Progenitor cell of endocrine pancreas (in vitro differentiated cells): ENCODE results near the gene SPTB. TPM values are rescaled to one million over a fixed set of nuclear protein-coding genes. Genes with fewer than 3 reads are reported as not detected.
A peak's percentile ranks its signal among the peaks of the same experiment; 100 is the strongest.

Experiments
- DNase-seq: peaks from one replicate; pipeline ENCODE4 v3.0.0; 2021; ENCODE audit warnings: low spot score; ENCODE audit not compliant: unreplicated experiment
- H3K27ac Mint-ChIP-seq: 2 replicates; pipeline ENCODE4 v1.8.0; 2021; ENCODE audit warnings: mild to moderate bottlenecking, moderate library complexity, mixed read lengths
- H3K27me3 Mint-ChIP-seq: 2 replicates; pipeline ENCODE4 v1.8.0; 2021; ENCODE audit warnings: mixed read lengths
- H3K36me3 Mint-ChIP-seq: 2 replicates; pipeline ENCODE4 v1.8.0; 2022; ENCODE audit warnings: mixed read lengths; ENCODE audit not compliant: insufficient read depth
- H3K4me1 Mint-ChIP-seq: 2 replicates; pipeline ENCODE4 v1.8.0; 2021; ENCODE audit warnings: low read depth, mixed read lengths
- H3K4me3 Mint-ChIP-seq: 2 replicates; pipeline ENCODE4 v1.8.0; 2021; ENCODE audit warnings: low read depth, mild to moderate bottlenecking, moderate library complexity, mixed read lengths
- H3K9me3 Mint-ChIP-seq: 2 replicates; pipeline ENCODE4 v1.8.0; 2021; ENCODE audit warnings: low read depth, mixed read lengths
- total RNA-seq: library from RNA; stranded (reverse); gene quantifications from 2 replicates; pipeline ENCODE4 v1.2.1, GENCODE V29; 2021
- TF ChIP-seq, protein P1 (sequence below): fragments of 200-600 bp; sonication (generic); IDR thresholded peaks from one replicate; pipeline ENCODE4 v1.5.0; 2021; ENCODE audit warnings: antibody characterized with exemption, mild to moderate bottlenecking; ENCODE audit not compliant: unreplicated experiment

SPTB gene
- total RNA-seq, 1 donor from 2014 or later: 1.7 TPM

DNA sequence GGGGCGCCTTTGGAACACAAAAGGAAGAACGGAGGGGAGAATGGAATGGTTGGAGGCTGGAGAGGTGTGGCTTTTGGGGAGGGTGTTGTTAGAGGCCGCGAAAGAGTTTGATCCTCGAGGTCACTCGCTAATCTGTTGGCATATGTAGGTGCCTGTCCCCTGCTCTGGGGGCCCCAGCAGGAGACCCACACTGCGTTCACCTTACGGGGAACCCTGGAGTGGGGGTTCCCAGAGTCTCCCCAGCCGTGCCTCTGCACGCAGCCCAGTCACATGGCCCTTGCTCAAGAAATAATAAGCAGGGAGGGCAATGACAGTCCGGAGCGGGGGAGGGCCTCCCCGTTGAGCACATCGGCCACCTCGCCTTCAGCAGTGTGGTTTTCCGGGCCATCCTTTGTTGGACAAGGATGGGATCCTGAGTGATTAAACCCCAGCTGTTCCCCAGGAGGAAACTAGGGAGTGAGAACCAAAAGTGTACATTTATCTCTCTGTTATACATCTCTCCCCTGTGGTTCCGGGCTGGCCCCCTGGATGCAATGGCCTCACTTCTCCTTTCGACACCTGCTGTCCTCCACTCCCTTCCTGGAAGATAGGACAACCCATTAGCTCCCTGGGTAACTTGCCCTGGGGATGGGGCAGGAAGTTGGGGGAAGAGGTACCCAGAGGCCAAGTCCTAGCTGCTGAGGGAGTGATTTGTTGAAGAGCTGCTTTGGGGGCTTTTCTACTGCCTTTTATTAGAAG is 174.2 kb downstream of the SPTB start:
- H3K27ac Mint-ChIP-seq: peak overlapping the region; percentile 93
- H3K4me3 Mint-ChIP-seq: peak overlapping the region; percentile 84
- TF ChIP-seq, protein P1, sequence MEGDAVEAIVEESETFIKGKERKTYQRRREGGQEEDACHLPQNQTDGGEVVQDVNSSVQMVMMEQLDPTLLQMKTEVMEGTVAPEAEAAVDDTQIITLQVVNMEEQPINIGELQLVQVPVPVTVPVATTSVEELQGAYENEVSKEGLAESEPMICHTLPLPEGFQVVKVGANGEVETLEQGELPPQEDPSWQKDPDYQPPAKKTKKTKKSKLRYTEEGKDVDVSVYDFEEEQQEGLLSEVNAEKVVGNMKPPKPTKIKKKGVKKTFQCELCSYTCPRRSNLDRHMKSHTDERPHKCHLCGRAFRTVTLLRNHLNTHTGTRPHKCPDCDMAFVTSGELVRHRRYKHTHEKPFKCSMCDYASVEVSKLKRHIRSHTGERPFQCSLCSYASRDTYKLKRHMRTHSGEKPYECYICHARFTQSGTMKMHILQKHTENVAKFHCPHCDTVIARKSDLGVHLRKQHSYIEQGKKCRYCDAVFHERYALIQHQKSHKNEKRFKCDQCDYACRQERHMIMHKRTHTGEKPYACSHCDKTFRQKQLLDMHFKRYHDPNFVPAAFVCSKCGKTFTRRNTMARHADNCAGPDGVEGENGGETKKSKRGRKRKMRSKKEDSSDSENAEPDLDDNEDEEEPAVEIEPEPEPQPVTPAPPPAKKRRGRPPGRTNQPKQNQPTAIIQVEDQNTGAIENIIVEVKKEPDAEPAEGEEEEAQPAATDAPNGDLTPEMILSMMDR: no peak
- no peak for DNase-seq
- no peaks in the 10 kb centered on the region for H3K36me3 Mint-ChIP-seq
- peaks cover 19% of the 10 kb centered on the region for H3K27me3 Mint-ChIP-seq
- H3K4me1 Mint-ChIP-seq: peaks cover 56% of the 10 kb centered on the region
- H3K9me3 Mint-ChIP-seq: no peaks in the 10 kb centered on the region

DNA sequence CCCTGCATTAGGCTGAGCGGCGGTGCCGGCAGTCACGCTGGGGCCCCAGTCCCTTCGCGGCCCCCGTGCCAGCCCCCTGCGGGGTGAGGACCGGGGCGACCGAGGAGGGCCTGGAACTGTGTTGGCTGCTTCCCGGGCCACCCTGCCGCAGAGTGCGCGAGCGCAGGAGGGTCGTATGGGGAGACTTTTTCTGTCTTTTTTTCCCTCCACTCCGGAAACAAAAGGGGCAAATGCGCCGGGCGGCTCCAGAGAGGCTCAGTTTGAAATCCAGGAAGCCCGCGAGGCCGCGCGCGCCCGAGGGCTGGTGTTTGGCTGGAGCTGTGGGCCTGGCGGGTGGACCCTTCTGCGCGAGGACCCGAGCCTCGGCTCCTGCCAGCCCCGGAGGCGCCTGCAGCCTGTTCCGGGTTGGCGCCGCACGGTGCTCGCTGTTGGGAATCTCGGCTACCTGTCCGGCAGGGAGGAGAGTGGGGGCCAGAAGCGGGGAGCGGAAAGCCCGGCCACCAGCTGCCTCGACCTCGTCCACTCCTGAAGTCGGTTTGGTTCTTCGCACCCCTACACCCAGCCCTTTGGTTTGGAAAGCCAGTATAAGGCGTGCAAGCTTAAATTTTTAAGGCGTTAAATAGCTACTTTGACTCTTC is 174.8 kb downstream of the SPTB start:
- peak; percentile 30 for DNase-seq
- no peaks in the 10 kb centered on the region for H3K9me3 Mint-ChIP-seq
- peaks cover 24% of the 10 kb centered on the region for H3K27me3 Mint-ChIP-seq
- TF ChIP-seq, protein P1: no peak
- H3K4me1 Mint-ChIP-seq: peaks cover 56% of the 10 kb centered on the region
- H3K27ac Mint-ChIP-seq: peak overlapping the region; percentile 93
- H3K4me3 Mint-ChIP-seq: peak overlapping the region; percentile 84
- no peaks in the 10 kb centered on the region for H3K36me3 Mint-ChIP-seq

DNA sequence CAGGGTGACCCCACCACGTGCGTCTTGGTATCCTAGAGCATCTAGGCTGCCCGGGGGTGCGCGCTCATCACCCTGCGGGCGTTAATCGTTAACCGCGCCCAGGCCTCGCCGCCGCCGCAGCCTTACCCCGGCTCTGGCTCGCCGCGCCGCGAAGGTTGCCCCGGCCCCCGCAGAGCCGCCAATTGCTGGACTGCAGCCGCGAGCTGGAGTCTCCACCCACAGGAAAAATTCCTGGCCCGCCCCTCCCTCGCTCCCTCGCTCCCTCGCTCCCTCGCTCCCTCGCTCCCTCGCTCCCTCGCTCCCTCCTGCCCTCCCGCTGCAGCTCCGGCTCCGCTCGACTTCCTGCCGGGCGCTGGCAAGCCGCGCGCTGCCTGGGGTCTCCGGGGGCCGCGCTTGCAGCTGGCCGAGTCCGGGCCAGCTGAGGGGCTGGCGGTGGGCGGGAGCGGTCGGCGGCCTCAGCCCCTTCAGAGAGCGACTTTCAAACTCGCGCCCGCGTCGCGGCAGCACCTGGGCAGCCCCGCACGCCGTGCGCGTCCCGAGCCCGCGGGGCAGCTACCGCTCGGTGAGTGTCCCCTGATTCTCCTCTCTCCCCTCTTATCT is 175.5 kb downstream of the SPTB start, which contains the start of gene PLEKHG3:
TSS of gene PLEKHG3 (plus strand) at position 282 of the 600 bp plus-strand sequence. CDS start 23,208 bp downstream, outside the sequence.
- H3K36me3 Mint-ChIP-seq: no peaks in the 10 kb centered on the region
- peaks cover 24% of the 10 kb centered on the region for H3K27me3 Mint-ChIP-seq
- peak within 1 kb of the TSS; percentile 96 for H3K27ac Mint-ChIP-seq
- peak within 1 kb of the TSS; percentile 84 for H3K4me3 Mint-ChIP-seq
- TF ChIP-seq, protein P1: no peak
- H3K9me3 Mint-ChIP-seq: no peaks in the 10 kb centered on the region
- H3K4me1 Mint-ChIP-seq: peaks cover 54% of the 10 kb centered on the region
- DNase-seq: peak; percentile 68

DNA sequence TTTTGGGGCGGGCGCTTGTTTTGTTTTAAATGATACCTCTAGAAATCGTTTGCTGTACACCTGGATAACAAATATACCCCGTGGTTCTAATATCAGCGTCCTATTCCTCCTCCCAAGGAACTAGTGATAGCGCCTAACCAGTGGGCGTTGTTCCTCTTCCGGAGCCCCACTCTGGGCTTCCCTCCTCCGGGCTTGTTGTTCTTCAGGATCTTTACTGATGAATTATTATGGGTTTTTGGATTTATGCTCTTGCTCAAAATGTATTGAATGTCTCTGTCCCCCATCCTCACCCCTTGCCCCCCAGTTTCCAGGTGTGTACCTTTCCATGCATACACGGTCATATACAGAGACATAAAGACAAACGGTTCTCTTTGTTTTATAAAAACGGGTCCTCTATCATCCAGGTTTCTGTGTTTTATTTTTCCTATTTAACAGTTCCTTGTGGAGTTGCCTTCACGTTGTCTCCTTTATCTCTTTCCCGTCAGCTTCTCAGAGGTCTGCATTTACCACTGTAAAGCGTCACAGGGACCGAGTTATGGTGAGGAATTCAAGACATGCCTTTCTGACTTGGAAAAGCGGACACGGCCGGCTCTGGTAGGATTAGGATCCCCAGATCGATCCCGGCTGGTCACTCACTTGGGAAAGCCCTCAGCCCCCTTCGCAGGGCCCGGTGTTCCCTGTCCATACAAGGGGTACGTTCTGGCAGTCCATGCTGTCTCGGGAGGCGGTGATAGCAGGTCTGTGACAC is 176.1 kb downstream of the SPTB start:
- H3K27me3 Mint-ChIP-seq: peaks cover 28% of the 10 kb centered on the region
- peak overlapping the region; percentile 84 for H3K4me3 Mint-ChIP-seq
- TF ChIP-seq, protein P1: no peak
- no peaks in the 10 kb centered on the region for H3K9me3 Mint-ChIP-seq
- H3K27ac Mint-ChIP-seq: peak overlapping the region; percentile 96
- peaks cover 55% of the 10 kb centered on the region for H3K4me1 Mint-ChIP-seq
- DNase-seq: no peak
- H3K36me3 Mint-ChIP-seq: no peaks in the 10 kb centered on the region
